Activated CD4-positive, alpha-beta T cell treated with anti-CD3 and anti-CD28 coated beads, Interleukin-2, Interleukin-4, amounts not matched to agents 100 ng/mL and 50 ng/mL, durations not matched to agents 16 hours and 8 hours (primary cell): Measurements from ENCODE around the gene CRYGN.

Experiments used
- DNase-seq: peaks from one replicate; pipeline ENCODE4 v3.0.0-alpha.2; 2020; ENCODE audit warnings: low spot score

The CRYGN gene, protein sequence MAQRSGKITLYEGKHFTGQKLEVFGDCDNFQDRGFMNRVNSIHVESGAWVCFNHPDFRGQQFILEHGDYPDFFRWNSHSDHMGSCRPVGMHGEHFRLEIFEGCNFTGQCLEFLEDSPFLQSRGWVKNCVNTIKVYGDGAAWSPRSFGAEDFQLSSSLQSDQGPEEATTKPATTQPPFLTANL

DNA sequence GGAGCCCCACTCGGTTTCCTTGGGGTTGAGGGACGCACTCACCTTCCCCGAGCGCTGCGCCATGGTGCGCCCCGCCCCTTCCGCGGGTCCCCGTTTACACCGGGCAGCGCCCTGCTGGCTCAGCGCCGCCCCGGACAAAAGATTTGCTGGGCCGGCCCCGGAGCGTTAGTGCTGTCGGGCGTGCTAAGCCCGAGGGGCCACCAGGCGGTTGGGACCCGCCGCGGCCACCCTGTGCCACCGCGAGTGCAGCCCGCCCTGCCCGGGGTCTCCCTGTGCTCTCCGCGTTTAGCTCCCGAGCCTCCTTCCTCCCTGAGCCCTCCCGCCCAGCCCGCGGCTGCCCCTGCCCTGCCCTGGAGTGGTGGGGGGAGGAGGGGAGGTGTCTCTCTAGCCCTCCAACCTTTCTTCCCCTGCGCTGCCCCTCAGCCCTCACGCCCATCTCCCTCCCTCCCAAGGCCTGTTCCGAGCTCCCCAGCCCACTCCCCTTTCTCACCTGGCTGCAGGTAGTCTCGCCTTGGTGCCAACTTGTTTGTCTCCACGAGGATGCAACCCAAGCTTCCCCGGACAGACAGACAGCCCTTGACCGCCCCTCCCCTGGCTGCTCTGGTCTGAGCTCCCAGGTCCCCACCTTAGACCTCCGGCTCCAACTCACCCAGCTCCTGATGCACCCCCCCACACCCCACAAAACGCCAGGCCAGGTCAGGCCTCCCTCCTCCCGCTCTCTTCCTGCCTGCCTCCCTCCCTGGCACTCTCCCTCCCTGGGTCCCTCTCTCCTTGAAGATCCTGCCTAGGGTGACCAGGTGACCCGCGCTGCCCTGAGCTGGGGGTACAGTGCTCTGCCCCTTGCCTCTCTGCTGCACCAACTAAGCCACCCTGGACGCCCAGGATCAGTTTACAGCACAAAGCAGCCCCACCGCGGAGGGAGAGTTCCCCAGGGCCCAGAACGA lies at the start of gene CRYGN:
Gene CRYGN (minus strand): TSS at position 287 of the 944 bp plus-strand sequence. CDS start 224 bp downstream, at position 63.
- no peak for DNase-seq

DNA sequence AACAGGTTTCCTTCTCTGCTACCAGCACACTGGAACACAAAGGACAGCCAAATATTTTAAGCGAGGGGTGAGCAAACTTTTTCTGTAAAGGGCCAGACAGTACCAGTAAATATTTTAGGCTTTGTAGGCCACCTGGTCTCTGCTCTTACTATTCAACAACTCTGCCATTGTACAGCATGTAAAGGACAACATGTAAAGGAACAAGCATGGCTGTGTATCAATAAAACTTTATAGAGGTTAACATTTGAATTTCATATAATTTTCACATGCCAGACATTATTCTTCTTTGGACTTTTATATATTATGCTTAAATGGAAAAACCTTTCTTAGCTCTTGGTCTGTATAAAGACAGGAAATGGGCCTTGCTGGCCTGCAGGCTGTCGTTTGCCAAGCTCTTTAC lies 49.6 kb upstream of the CRYGN start:
- no peak for DNase-seq

DNA sequence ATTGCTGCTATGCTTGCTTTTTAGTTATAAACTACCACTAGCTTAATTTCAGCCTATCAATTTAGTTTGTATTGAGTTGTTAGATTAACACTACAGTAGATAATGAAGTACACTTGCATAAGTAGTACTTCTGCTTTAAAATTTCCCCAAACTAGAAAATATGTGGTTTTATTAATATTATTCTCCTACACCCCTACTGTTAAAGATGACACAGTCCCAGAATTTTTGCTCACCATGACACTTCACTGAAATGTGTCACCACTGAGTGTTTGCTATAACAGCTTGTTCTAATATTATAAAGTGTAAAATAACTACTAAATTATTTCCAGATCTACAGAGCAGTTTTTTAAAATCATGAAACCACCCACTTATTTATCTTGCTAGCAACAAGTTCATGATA lies 48.2 kb upstream of the CRYGN start:
- no peak for DNase-seq

DNA sequence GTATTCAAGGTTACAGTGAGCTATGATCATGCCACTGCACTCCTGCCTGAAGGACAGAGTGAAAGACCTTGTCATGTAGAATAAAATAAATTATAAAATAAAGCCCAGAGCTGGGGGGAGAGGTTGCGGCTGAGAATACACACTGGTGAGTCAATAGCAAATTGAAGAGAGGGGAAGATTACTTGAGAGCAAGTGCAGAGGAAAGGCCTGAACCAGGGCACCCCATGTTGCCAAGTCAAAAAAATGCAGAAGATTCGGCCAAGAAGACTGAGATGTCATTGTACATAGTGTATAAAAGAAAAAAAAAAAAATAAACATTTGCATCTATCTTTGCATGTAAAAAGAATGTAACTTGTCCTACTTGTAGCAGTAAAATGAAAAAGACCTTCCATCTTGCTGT lies 47.3 kb upstream of the CRYGN start:
- DNase-seq = no peak

DNA sequence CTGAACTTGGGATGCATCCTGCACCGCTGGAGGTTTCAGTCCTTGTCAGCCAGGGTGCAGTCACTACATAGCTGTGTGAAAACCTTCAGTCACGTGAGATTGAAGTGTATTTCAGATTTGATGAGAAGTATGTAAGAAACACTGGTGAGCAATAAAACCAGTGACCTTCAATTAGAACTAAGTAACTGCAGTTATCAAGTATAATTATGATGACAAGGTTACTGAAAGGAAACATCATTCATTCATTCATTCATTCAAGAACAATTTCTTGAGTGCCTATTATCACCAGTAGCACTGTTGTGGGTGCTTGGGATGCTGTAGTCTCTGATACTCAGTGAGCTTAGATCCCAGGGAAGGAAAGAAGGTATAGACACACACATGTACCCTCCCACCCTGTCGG lies 46.1 kb upstream of the CRYGN start:
- DNase-seq = no peak

DNA sequence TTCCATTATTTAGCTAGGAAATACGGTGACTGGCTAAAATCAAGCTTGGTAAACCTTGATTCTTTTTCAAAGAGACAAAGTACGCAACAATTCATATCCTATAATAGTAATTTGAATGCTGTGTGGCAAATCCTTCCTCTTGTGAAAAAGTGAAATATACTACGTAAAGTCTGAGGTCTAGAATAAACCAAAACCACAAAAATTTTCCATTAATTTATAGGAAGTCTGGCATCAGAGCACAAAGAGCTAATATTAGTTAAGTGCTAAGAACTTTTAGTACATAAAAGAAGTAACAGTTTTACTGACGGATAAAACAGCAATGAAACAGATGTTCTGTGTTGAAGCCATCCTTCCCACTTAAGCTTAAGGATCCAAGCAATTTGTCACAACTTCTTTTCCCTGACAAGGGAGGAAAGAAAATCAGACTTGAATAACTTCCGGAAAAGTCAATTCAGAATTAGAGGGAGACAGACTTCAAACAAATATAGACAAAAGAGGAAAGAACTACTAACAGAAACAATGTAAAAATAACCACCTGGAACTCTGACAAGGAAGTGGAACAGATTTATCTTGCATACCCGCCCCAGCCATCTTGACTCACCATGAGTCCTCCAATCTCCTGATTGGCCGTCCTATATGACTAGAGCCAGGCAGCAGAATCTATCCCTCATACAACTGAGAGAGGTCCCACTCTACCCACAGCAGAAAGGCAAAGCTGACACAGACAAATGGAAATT lies 45.2 kb upstream of the CRYGN start:
- no peak for DNase-seq

DNA sequence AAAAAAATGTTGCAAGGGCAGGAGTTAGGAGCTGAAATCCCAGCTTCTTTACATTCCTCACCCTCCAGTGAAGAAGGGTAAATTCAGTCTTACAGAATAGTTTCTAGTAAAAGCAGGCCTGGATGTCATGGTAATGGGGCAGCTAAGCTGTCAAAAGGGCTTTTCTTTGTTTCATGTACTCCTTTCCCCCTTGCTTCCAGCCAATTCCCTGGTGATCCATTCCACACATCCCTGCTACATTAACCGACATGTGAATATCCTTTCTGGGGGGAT lies 43.7 kb upstream of the CRYGN start:
- no peak for DNase-seq

DNA sequence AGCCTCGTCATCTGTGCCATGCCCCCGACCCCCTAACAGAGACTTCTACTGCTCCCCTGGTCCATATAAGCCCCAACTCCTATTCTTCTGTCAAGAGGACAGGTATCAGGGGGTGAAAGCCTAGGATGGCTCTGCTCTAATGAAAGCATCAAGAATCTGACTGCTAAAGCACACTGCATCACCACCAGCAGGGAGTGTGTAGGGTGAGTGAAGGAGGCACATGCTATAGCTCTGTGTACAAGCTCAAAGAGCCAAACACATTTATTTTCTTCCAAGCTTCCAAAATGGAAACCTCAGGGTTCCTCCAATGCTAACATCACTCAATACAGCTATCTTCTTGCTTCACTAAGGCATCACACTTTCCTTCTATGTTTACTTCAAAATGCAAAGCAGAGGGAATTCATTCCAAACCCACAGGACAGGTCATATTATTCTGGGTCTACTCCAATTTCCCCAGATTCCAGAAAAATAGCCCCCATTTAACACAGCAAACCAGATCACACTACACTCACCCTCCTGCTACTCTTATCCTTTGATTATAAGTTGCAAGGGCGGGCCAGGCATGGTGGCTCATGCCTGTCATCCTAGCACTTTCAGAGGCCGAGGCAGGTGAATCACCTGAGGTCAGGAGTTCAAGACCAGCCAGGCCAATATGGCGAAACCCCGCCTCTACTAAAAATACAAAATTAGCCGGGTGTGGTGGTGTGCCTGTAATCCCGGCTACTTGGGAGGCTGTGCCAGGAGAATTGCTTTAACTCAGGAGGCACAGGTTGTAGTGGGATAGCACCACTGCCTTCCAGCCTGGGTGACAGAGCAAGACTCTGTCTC lies 43.2 kb upstream of the CRYGN start:
- no peak for DNase-seq

DNA sequence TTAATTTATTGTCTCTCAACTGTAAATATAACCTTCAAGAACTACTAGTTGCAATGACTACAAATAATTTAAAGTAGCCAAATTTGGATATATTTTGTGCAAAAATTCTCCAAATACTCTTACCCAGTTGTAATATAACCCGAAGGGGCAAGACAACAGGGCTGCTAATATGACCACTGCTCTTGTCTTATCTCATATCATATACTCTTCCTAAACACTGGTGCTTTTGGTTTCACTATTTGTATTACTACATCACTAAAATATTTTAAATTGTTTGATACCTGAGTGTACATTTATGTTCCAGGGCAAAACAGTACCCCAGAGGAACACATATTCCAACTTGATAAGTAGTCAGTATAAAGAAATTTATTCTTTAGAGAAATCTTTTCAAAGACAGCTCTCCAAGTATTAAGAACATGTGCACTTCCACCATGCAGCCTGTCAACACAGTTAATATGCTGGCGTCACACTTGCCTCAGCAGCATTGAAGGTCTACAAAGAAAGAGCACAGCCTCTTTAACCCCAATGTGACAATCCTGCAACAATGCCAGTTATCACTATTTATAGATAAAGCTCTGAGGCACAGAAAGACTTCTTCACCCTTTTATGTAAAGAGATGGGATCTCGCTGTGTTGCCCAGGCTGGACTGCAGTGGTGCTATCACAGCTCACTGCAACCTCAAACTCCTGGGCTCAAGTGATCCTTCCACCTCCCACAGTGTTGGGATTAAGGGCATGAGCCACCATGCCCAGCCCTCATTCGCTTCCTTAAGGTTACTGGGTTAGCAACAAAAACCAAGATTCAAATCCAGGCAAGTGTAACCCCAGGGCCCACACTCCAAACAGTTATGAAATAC lies 41.9 kb upstream of the CRYGN start:
- DNase-seq = no peak

DNA sequence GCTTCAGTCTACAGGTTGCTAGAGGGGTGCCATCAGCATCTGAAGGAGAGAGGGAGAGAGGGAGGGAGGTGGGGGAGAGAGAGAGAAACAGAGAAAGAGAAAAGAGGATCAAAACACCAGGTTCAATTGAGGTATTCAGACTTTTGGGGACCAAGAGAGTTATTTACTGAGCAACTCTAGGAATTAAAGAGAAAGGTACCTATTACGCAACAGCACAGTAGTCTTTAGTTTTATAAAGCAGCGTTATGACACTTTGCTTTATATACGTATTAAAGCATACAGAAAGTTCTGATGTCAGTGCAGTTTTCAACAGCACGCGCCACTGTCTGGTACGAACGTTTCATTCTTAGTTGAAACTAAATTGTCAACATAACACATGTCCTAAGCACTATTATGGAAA lies 37.9 kb upstream of the CRYGN start:
- DNase-seq = no peak

DNA sequence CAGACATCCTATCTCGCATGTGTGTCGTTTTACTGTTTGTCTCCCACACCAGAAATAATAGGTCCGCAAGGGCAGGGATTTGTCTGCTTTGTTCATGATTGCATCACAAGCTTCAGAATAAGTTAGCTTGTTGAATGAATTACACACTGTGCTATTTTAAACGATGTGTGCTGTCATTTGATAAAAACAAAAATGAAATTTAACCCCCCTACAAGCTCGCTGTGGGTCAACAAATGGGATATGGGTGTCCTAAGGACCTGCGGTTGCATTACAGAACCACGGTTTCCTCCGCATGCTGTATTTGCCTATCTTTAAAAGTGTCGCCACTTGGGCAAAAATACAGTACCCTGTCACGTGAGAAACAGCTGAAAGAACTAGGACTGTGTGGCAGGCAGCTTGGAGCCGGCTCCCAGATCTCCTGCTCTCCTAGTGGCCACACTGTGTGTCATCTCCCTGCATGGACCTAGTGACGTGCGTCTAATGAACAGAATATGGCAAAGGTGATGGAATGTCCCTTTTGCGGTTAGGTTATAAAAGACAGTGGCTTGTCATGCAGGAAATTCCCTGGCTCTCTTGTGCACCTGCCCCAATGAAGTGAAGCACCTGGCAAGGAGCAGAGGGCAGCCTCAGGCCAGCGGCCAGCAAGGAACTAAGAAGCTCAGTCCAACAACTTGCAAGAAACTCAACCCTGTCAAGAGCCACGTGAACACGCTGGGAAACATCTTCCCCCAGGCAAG lies 32.9 kb upstream of the CRYGN start:
- no peak for DNase-seq

DNA sequence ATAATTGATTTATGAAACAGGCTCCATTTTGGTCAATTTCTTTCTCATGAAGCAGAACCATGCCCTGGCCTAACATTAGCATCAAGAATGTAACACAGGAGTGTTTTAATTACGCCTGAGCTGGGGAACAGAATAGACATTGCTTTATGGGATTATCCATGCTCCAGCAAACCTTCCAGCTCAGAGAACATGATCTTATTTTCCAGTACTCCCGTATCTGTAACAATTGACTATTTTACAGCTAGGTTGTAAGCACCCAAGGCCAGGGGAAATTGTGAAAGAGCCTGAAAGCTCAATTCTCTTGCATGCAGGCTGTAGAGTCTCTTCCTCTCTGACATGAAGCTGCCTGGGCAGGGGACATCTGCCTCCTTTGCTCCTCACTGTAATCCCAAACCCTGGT lies 30.8 kb upstream of the CRYGN start:
- DNase-seq = no peak

DNA sequence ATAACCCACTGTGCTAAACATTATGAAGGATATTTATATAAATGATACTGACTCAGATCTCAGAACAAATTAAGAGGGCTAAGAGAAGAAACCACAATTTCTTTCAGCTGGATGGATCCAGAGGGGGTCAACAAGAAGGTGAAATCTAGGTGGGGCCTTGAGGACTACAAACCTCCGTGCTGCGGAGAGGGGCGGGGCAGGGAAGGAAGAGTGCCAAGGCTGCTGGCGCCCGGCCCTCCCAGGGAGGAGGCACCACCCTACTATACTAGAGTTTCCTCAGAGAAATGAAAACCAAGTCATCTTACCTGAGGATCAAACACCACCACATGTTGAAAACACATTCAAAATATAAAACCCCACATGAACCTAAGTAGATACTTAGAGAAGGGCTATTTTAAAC lies 29.3 kb upstream of the CRYGN start:
- DNase-seq = no peak

DNA sequence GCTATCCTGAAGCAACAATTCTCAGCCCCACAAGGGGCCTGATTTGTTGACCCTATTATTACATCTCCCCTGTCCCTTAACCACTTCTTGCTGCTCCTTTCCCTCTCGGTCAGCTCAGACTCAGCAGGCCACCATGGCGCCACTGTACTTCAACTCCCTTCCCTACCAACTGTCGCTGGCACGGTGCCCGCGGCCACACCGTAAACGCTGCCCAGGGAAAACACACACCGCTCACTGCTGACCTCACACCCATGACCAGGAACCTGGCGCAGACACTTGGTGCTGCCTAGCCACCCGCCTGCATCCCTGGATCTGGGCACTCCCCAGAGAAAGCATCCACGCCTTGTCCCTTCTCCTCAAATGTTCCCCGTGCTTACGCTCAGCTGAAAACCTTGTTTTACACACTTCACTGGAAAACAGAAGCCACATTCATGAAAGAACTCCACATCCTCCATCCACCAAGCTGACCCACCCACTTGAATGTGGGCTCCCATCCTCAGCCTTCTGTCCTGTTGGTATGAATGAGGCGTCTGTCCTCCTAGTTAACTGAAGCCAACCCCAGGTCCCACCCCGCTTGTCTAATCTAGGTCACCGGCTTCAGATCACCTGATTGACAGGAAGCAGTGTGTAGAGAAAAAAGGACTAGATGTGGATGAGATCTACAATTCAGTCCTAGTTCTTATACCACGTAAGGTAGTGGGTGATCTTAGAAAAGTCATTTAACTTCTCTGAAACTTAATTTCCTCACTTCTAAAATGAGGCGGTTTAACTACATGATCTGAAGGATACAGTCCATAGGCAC lies 28.5 kb upstream of the CRYGN start:
- DNase-seq = no peak

DNA sequence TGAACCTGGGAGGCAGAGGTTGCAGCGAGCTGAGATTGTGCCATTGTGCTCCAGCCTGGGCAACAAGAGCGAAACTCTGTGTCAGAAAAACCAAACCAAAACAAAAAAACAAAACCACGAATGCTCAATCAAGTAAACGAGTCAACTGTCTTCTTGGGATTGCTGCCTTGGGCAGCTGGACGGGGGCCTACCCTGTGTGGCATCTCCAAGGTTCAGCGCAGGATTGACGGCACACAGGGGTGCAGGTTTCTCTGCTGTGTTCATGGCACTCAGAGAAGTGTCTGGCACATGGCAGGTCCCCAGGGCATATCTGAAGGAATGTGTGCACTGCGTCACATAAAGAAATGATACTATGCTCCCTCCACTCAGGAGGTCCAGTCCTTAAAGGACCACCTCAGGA lies 25.2 kb upstream of the CRYGN start:
- no peak for DNase-seq

DNA sequence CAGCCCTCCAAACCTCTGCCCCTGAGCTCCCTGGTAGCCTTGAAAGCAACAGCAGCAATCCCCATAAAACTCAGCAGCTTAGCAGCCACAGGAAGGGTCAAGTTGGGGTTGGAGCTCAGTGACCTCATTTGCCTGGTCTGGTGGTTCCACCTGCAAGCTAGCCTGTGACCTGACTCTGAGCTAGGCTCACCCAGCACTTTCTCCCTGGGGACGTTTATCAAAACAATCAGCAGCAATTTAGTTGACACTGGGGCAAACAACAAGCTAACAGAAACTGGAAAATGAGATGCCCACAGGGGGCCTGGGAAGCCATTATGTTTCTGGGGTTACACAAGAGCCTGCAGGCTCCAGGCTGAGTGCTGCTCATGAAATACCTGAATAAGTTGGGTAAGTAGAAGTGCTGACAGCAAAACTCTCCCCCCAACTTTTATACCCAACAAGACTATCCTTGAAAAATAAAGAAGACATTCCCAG lies 22.4 kb upstream of the CRYGN start:
- DNase-seq = no peak

DNA sequence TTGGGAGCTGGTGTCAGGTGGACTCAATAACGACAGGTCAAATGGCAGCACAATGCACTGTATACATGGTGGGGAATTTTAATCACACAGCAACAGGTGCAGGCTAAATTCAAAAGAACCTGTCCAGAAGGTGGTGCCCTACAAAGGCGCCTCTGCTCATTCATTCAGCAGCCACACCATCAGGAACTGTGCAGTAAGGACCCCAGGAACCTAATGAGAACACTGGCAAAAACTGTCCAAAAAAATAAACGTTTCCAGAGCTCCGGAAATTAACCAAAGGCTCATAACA lies 21.9 kb upstream of the CRYGN start:
- no peak for DNase-seq

DNA sequence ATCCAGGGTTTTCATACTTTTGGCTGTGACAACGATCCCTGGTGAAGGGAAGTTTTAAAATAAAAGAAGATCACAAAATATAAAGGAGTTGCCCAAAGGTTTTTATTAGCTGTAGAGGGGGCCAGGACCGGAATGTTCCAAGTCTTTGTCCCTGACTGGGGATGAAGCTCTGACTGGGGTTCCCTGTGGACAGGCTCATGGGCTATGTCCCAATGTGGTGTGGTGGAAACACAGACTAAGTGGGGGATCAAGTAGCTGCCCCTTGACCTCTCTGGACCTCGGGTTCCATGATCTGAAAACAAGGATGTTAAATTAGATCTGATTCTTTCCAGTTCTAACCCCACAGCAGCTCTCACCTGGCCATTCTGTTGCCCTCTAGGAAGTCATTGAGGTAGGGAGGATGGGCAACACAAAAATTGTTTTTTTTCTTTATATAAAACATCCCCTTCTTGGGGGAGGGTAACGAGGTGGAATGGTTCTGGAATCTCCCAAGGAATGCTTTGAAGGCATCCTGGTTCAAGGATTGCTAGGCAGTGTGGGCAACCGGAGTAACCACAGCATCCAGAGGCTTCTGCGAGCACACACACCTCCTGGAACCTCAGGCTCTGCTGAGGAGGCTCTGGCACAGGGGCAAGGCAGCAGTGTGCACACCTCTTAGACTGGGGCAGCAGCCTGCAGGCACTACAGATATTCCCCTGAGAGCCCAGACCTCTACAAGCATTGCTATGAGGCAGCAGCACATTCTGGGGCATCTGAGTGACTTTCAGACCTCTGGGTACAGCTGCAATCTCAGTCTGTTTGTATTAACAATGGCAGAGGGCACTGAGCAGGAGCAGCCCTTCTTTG lies 21.4 kb upstream of the CRYGN start:
- no peak for DNase-seq

DNA sequence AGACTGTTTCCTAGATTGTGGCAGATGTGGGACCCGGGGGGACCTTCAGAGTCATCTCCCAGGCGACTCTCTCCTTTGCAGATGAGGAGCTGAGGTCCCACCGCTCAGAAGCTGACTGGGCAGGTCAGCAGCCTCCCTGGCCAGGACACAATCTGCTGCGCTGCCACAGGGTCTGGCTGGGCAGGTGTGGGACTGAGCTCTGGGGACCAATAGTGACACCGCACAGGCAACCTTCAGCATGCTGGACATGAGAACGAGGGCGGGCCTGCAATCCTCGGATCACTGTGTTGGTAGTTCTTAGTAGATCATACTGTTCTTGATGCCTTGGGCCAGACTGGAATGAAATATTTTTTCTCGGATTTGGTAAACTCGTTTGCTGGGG lies 20.5 kb upstream of the CRYGN start:
- DNase-seq = no peak
